CD14-positive monocyte (primary cell): ENCODE data around the gene GATA5. TPM values are rescaled to one million over a fixed set of nuclear protein-coding genes. Genes with fewer than 3 reads are reported as not detected.

Experiments used
- DNase-seq, 3 donors: peaks; one replicate each; pipeline ENCODE4 v3.0.0-alpha.2; 2011 to 2022
- H2AFZ ChIP-seq: 2 replicates; pipeline ENCODE4 v1.6.0; 2012; ENCODE audit warnings: mild to moderate bottlenecking, low read depth, low read length, inconsistent platforms; ENCODE audit not compliant: insufficient read depth, poor library complexity, severe bottlenecking
- H3K27ac ChIP-seq, 2 donors: 1 replicate in 1 of 2; 2 replicates in 1 of 2; pipeline ENCODE4 v1.5.1; 2012 to 2013; ENCODE audit warnings: low read length in 2 of 2, control low read depth in 1 of 2, inconsistent platforms in 1 of 2, low read depth in 1 of 2, mild to moderate bottlenecking in 1 of 2
- H3K27me3 ChIP-seq, 2 donors: one replicate each; pipeline versions ENCODE4 v1.6.0 to v1.6.1; 2011 to 2013; ENCODE audit warnings: low read length in 2 of 2; ENCODE audit not compliant: control insufficient read depth in 2 of 2, insufficient read depth in 2 of 2
- H3K36me3 ChIP-seq, 2 donors: replicated peaks in 1 of 2; 1 replicate in 1 of 2; 2 replicates in 1 of 2; pipeline versions ENCODE4 v1.5.1 to v1.6.1; 2012 to 2013; ENCODE audit warnings: low read length in 2 of 2, control low read depth in 1 of 2, inconsistent platforms in 1 of 2, mild to moderate bottlenecking in 1 of 2; ENCODE audit not compliant: insufficient read depth in 2 of 2, control insufficient read depth in 1 of 2
- H3K4me1 ChIP-seq, 2 donors: 1 replicate in 1 of 2; 2 replicates in 1 of 2; pipeline versions ENCODE4 v1.5.1 to v1.6.1; 2012 to 2013; ENCODE audit warnings: low read length in 2 of 2, control low read depth in 1 of 2, inconsistent platforms in 1 of 2, mild to moderate bottlenecking in 1 of 2, moderate library complexity in 1 of 2; ENCODE audit not compliant: insufficient read depth in 2 of 2, control insufficient read depth in 1 of 2
- H3K4me2 ChIP-seq: replicated peaks from 2 replicates; pipeline ENCODE3; 2012; ENCODE audit warnings: low read length, moderate library complexity, mild to moderate bottlenecking; ENCODE audit not compliant: poor library complexity, severe bottlenecking; ENCODE audit errors: extremely low read depth
- H3K4me3 ChIP-seq, 3 experiments: fragments of 200-600 bp in 1 of 3; sonication (generic) in 1 of 3; replicated peaks in 1 of 3; 1 replicate in 2 of 3; 2 replicates in 1 of 3; pipeline ENCODE4 v1.5.1; 2011 to 2013; ENCODE audit warnings: low read length in 3 of 3, mild to moderate bottlenecking in 3 of 3, control low read depth in 2 of 3, low read depth in 2 of 3, inconsistent platforms in 1 of 3, moderate library complexity in 1 of 3
- H3K79me2 ChIP-seq: 2 replicates; pipeline ENCODE4 v1.6.0; 2012; ENCODE audit warnings: mild to moderate bottlenecking, control low read depth, inconsistent platforms, low read length, moderate library complexity; ENCODE audit not compliant: insufficient read depth
- H3K9ac ChIP-seq: 2 replicates; pipeline ENCODE4 v1.6.0; 2017; ENCODE audit warnings: low read length, mild to moderate bottlenecking; ENCODE audit not compliant: insufficient read depth, poor library complexity, severe bottlenecking
- H3K9me3 ChIP-seq, 2 donors: replicated peaks in 1 of 2; 1 replicate in 1 of 2; 2 replicates in 1 of 2; pipeline versions ENCODE4 v1.5.1 to v1.6.1; 2012 to 2013; ENCODE audit warnings: low read length in 2 of 2, control low read depth in 1 of 2; ENCODE audit not compliant: control insufficient read depth in 1 of 2, insufficient read depth in 1 of 2
- H4K20me1 ChIP-seq: 2 replicates; pipeline ENCODE4 v1.6.0; 2012; ENCODE audit warnings: mild to moderate bottlenecking, low read length, control low read depth, moderate library complexity; ENCODE audit not compliant: insufficient read depth
- H3K27ac Mint-ChIP-seq, 7 donors: one replicate each; pipeline ENCODE4 v1.8.0; 2020; ENCODE audit warnings: mild to moderate bottlenecking in 7 of 7, mixed read lengths in 7 of 7, moderate library complexity in 6 of 7, inconsistent platforms in 2 of 7
- H3K27me3 Mint-ChIP-seq, 3 donors: one replicate each; pipeline ENCODE4 v1.8.0; 2021 to 2022; ENCODE audit warnings: low read depth in 3 of 3, mild to moderate bottlenecking in 3 of 3, mixed read lengths in 3 of 3, moderate library complexity in 3 of 3, inconsistent platforms in 1 of 3
- H3K36me3 Mint-ChIP-seq, 2 donors: one replicate each; pipeline ENCODE4 v1.8.0; 2020; ENCODE audit warnings: mixed read lengths in 2 of 2, inconsistent platforms in 1 of 2, mild to moderate bottlenecking in 1 of 2
- H3K4me1 Mint-ChIP-seq: one replicate; pipeline ENCODE4 v1.8.0; 2020; ENCODE audit warnings: mild to moderate bottlenecking, mixed read lengths
- H3K4me3 Mint-ChIP-seq, 2 donors: one replicate each; pipeline ENCODE4 v1.8.0; 2020; ENCODE audit warnings: mild to moderate bottlenecking in 2 of 2, mixed read lengths in 2 of 2, moderate library complexity in 1 of 2
- H3K9me3 Mint-ChIP-seq, 7 donors: one replicate each; pipeline ENCODE4 v1.8.0; 2020 to 2022; ENCODE audit warnings: mixed read lengths in 7 of 7, mild to moderate bottlenecking in 6 of 7, moderate library complexity in 6 of 7, inconsistent platforms in 2 of 7
- CTCF ChIP-seq: fragments of 200-600 bp; IDR thresholded peaks from one replicate; pipeline ENCODE4 v1.8.0; 2022; ENCODE audit warnings: antibody characterized with exemption, mild to moderate bottlenecking
- WGBS: methylation state at CpG from one replicate; pipeline ENCODE4 v1.1.5; 2013; ENCODE audit warnings: missing lambda C conversion rate; ENCODE audit not compliant: insufficient coverage; 5-methylcytosine and 5-hydroxymethylcytosine counted together
- intact Hi-C, 2 donors: fragments of 100-400 bp; cut with micrococcal nuclease; formaldehyde crosslinking; loops; one replicate each; pipeline versions ENCODE4 v1.15.0 to v1.15.1; 2023
- polyA plus RNA-seq, 3 donors: library from polyadenylated mRNA; depleted of rRNA in 1 of 3; unstranded in 2 of 3; stranded (reverse) in 1 of 3; fragments of 300-500 nt in 2 of 3; fragments of >200 nt in 1 of 3; fragmentation: Illumina TruSeq in 2 of 3; gene quantifications; 1 replicate in 2 of 3; 2 replicates in 1 of 3; pipeline ENCODE4 v1.2.3, GENCODE V29; 2012 to 2021

The GATA5 gene
- polyA plus RNA-seq, 3 donors, result not detected

GRCh38 chr20:62458275-62459251 lies 17.2 kb downstream of the GATA5 start:
- Histone ChIP-seq H3K27ac (no peak overlapping the region), H4K20me1 (no peaks in the 10 kb centered on the region), H3K9ac (no peak overlapping the region), H3K4me2 (no peak overlapping the region), H3K27me3 (no peaks in the 10 kb centered on the region), H3K4me1 (no peaks in the 10 kb centered on the region), H3K9me3 (no peaks in the 10 kb centered on the region), H3K36me3 (no peaks in the 10 kb centered on the region), H3K79me2 (no peaks in the 10 kb centered on the region), H2AFZ (no peak overlapping the region), H3K4me3 (no peak overlapping the region)
- no peak overlapping the region for H3K27ac Mint-ChIP-seq
- no peaks in the 10 kb centered on the region for H3K4me1 Mint-ChIP-seq
- no peak overlapping the region for H3K4me3 Mint-ChIP-seq
- H3K27me3 Mint-ChIP-seq, result peaks cover 4 to 9% (median 7%) of the 10 kb centered on the region in 3 donors
- no peaks in the 10 kb centered on the region for H3K36me3 Mint-ChIP-seq
- intact Hi-C loops, result no loop called here
- DNase-seq, result no peak
- no peak for TF ChIP-seq CTCF
- no peaks in the 10 kb centered on the region for H3K9me3 Mint-ChIP-seq
- 74% methylated on average over 25 of the region's 41 CpGs for WGBS

DNA sequence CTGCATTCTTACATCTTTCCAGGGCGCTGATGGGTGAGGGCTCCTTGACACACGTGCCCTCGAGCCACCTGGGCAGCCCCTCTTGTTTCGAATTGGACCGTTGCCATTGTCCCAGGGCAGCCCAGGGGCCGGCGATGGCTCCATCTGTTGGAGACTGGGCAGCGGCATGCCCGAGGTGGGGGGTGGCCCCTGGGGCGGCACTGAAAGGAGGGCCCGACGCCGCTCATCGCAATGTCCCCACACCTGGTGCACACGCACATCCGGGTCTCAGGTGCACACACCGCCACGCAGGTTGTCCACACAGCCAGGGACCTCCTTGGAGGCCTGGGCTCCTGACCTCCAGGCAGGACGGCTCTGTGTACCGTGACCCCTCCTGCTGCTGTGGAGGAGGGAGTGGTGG lies 18.0 kb downstream of the GATA5 start:
- Mint-ChIP-seq H3K4me3 (no peak overlapping the region), H3K36me3 (no peaks in the 10 kb centered on the region), H3K27me3 (peaks cover 4 to 9% (median 7%) of the 10 kb centered on the region in 3 donors), H3K9me3 (no peaks in the 10 kb centered on the region), H3K4me1 (no peaks in the 10 kb centered on the region), H3K27ac (no peak overlapping the region)
- Histone ChIP-seq H3K36me3 (no peaks in the 10 kb centered on the region), H3K9me3 (no peaks in the 10 kb centered on the region), H3K9ac (no peak overlapping the region), H4K20me1 (no peaks in the 10 kb centered on the region), H3K27me3 (no peaks in the 10 kb centered on the region), H2AFZ (no peak overlapping the region), H3K4me1 (no peaks in the 10 kb centered on the region), H3K79me2 (no peaks in the 10 kb centered on the region), H3K4me3 (no peak overlapping the region), H3K4me2 (no peak overlapping the region), H3K27ac (no peak overlapping the region)
- intact Hi-C loops, result no loop called here
- 89% methylated on average over 20 of the region's 20 CpGs for WGBS
- TF ChIP-seq CTCF, result no peak
- no peak for DNase-seq
